ENCODE data around the gene NUCKS1. TPM values are rescaled to one million over a fixed set of nuclear protein-coding genes. Genes with fewer than 3 reads are reported as not detected.
"Not testable (repeated sequence)": the region's sequence is repeated elsewhere in the genome, so short reads cannot be mapped to it uniquely, and the experiment has no call there.

The NUCKS1 gene
- total RNA-seq, 1 donor from 2014 or later, result 152 TPM

DNA sequence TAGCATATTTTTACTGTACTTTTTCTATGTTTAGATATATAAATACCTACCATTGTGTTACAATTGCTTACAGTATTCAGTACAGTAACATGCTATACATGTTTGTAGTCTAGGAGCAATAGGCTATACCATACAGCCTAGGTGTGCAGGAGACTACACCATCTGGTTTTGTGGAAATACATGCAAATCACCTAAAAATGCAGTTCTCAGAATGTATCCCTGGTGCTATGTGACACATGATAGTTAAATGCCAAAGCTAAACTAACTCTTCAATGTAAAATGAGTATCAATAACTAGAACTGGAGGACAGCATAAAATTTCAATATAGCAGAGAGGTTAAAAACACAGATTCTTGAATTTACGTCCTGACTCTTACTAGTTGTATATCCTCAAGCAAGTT is 14.8 kb downstream of the NUCKS1 start:
- Histone ChIP-seq H3K4me1 (ENCODE audit: control insufficient read depth in 3 of 3, insufficient read depth in 3 of 3, low read length in 3 of 3) (no peaks in the 10 kb centered on the region), H3K27me3 (ENCODE audit: control insufficient read depth in 3 of 3, insufficient read depth in 3 of 3, low read length in 3 of 3) (no peaks in the 10 kb centered on the region), H3K9me3 (ENCODE audit: control insufficient read depth in 3 of 3, low read length in 3 of 3) (no peaks in the 10 kb centered on the region), H3K4me3 (ENCODE audit: low read length in 3 of 3) (no peak overlapping the region), H3K36me3 (ENCODE audit: control insufficient read depth in 3 of 3, insufficient read depth in 3 of 3, low read length in 3 of 3) (no peaks in the 10 kb centered on the region), H3K9ac (ENCODE audit: low read depth in 1 of 3, low read length in 3 of 3) (no peak overlapping the region), H3K27ac (ENCODE audit: low read depth, low read length) (no peak overlapping the region)

DNA sequence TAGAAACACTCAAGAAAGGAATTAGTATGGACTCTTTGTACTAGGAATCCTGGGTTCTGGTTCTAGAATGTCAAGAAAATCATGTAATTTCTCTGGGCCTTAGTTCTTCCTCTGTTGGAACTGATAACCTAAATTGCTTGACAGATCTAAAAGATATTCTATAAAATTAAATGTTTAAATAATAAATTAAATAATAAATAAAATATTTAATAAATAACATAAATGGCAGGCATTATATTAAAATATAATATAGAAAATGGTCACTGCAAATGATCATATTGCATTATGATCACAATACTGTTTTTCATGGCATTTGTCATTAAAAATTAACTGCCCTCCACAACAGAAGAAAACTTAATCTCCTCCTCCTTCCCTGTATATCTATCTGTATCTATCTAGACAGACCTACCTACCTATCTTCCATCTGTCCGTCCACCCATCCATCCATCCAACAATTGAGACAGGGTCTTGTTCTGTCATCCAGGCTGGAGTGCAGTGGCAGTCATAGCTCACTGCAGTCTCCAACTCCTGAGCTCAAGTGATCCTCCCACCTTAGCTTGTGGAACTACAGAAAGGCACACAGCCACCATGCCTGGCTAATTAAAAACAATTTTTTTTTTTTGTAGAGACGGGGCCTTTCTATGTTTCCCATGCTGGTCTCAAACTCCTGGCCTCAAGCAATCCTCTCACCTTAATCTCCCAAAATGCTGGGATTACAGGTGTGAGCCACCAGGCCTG is 16.4 kb downstream of the NUCKS1 start:
- H3K36me3 ChIP-seq (ENCODE audit: control insufficient read depth in 3 of 3, insufficient read depth in 3 of 3, low read length in 3 of 3), result peaks cover 0 to 3% (median 0%) of the 10 kb centered on the region in 3 donors
- no peaks in the 10 kb centered on the region for H3K4me1 ChIP-seq (ENCODE audit: control insufficient read depth in 3 of 3, insufficient read depth in 3 of 3, low read length in 3 of 3)
- H3K9me3 ChIP-seq (ENCODE audit: control insufficient read depth in 3 of 3, low read length in 3 of 3), result no peaks in the 10 kb centered on the region
- no peaks in the 10 kb centered on the region for H3K27me3 ChIP-seq (ENCODE audit: control insufficient read depth in 3 of 3, insufficient read depth in 3 of 3, low read length in 3 of 3)
- no peak overlapping the region for H3K27ac ChIP-seq (ENCODE audit: low read depth, low read length)
- no peak overlapping the region for H3K4me3 ChIP-seq (ENCODE audit: low read length in 3 of 3)
- no peak overlapping the region for H3K9ac ChIP-seq (ENCODE audit: low read depth in 1 of 3, low read length in 3 of 3)

DNA sequence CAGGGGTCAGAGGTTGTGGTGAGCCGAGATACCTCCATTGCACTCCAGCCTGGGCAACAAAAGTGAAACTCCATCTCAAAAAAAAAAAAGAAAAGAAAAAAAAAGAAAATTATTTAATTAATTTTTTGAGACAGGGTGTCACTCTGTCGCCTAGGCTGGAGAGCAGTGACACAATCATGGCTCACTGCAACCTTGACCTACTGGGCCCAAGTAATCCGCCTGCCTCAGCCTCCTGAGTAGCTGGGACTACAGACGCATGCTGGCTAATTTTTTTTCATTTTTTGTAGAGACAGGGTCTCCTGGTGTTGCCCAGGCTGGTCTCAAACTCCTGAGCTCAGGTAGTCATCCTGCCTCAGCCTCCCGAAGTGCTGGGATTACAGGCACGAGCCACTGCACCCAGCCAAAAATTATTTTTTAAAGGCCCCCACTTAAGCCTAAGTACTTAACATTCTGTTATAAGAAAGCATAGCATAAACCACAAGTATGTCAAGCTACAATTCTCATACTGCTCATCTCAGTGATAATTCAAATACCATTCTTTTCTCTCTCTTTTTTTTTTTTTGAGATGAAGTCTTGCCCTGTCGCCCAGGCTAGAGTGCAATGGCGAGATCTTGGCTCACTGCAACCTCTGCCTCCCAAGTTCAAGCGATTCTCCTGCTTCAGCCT is 19.9 kb downstream of the NUCKS1 start:
- no peaks in the 10 kb centered on the region for H3K27me3 ChIP-seq (ENCODE audit: control insufficient read depth in 3 of 3, insufficient read depth in 3 of 3, low read length in 3 of 3)
- H3K4me1 ChIP-seq (ENCODE audit: control insufficient read depth in 3 of 3, insufficient read depth in 3 of 3, low read length in 3 of 3), result peaks cover 0 to 2% (median 0%) of the 10 kb centered on the region in 3 donors
- H3K27ac ChIP-seq (ENCODE audit: low read depth, low read length), result no peak overlapping the region
- peaks cover 0 to 17% (median 15%) of the 10 kb centered on the region in 3 donors for H3K36me3 ChIP-seq (ENCODE audit: control insufficient read depth in 3 of 3, insufficient read depth in 3 of 3, low read length in 3 of 3)
- H3K9ac ChIP-seq (ENCODE audit: low read depth in 1 of 3, low read length in 3 of 3), result no peak overlapping the region
- H3K4me3 ChIP-seq (ENCODE audit: low read length in 3 of 3), result no peak overlapping the region
- no peaks in the 10 kb centered on the region for H3K9me3 ChIP-seq (ENCODE audit: control insufficient read depth in 3 of 3, low read length in 3 of 3)

DNA sequence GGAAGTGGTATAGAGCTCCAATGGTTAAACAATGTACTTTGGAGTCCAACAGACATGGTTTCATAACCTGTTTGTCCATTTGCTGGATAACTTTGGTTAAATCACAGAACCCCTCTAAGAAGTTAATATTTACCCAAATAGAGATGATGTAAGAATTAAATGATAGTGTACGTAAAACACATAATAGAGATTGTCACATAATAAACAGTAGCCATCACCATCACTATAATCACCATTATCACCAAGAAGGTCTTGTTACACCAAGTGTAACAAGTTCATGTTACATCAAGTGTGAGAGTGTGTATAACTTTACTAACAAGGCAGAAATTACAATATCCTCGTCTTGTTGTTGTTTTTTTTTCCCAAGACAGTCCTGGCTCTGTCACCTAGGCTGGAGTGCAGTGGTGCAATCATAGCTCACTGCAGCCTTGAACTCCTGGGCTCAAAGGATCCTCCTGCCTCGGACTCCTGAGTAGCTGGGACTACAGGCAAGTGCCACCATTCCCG is 23.3 kb downstream of the NUCKS1 start:
- H3K36me3 ChIP-seq (ENCODE audit: control insufficient read depth in 3 of 3, insufficient read depth in 3 of 3, low read length in 3 of 3), result peaks cover 4 to 25% (median 20%) of the 10 kb centered on the region in 3 donors

DNA sequence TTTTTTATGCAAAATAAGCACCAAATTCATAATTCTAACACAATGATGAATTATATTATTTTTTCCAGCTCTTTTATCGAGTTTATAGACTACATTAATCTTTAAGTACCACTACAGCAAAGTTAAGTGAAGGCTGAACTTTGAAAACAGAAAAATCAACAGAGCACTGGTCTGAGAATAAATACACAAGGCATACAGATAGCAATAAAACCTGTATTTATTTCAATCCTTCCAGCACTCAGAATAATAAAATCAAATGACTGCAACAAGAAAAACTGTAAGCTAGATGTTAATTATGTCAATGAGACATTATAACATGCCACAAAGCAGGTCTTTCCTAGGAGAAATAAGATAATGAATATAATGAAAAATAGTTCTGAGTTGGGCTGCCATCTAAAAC is 24.5 kb downstream of the NUCKS1 start:
- no peaks in the 10 kb centered on the region for H3K9me3 ChIP-seq (ENCODE audit: control insufficient read depth in 3 of 3, low read length in 3 of 3)
- H3K9ac ChIP-seq (ENCODE audit: low read depth in 1 of 3, low read length in 3 of 3), result no peak overlapping the region
- no peak overlapping the region for H3K4me3 ChIP-seq (ENCODE audit: low read length in 3 of 3)
- H3K27ac ChIP-seq (ENCODE audit: low read depth, low read length), result no peak overlapping the region
- peaks cover 0 to 2% (median 0%) of the 10 kb centered on the region in 3 donors for H3K4me1 ChIP-seq (ENCODE audit: control insufficient read depth in 3 of 3, insufficient read depth in 3 of 3, low read length in 3 of 3)
- H3K36me3 ChIP-seq (ENCODE audit: control insufficient read depth in 3 of 3, insufficient read depth in 3 of 3, low read length in 3 of 3), result peaks cover 8 to 29% (median 28%) of the 10 kb centered on the region in 3 donors
- H3K27me3 ChIP-seq (ENCODE audit: control insufficient read depth in 3 of 3, insufficient read depth in 3 of 3, low read length in 3 of 3), result no peaks in the 10 kb centered on the region

More for the DNA sequence above, 23.3 kb downstream of the NUCKS1 start:
- H3K27me3 ChIP-seq (ENCODE audit: control insufficient read depth in 3 of 3, insufficient read depth in 3 of 3, low read length in 3 of 3), result no peaks in the 10 kb centered on the region
- H3K4me1 ChIP-seq (ENCODE audit: control insufficient read depth in 3 of 3, insufficient read depth in 3 of 3, low read length in 3 of 3), result peaks cover 0 to 2% (median 0%) of the 10 kb centered on the region in 3 donors
- H3K4me3 ChIP-seq (ENCODE audit: low read length in 3 of 3), result no peak overlapping the region
- no peak overlapping the region for H3K27ac ChIP-seq (ENCODE audit: low read depth, low read length)
- H3K9me3 ChIP-seq (ENCODE audit: control insufficient read depth in 3 of 3, low read length in 3 of 3), result no peaks in the 10 kb centered on the region
- H3K9ac ChIP-seq (ENCODE audit: low read depth in 1 of 3, low read length in 3 of 3), result no peak overlapping the region

DNA sequence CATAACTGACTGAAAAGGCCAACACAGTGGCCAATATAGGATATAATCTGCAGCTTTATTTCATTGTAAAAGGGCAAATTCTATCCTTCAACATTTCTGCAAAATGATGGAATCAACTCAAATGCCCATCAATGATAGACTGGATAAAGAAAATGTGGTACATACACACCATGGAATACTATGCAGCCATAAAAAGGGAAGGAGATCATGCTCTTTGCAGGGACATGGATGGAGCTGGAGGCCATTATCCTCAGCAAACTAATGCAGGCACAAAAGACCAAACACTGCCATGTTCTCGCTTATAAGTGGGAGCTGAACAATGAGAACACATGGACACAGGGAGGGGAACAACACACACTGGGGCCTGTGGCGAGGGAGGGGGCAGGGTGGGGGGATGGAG is 29.2 kb downstream of the NUCKS1 start:
- H3K4me1 ChIP-seq (ENCODE audit: control insufficient read depth in 3 of 3, insufficient read depth in 3 of 3, low read length in 3 of 3); H3K9ac ChIP-seq (ENCODE audit: low read depth in 1 of 3, low read length in 3 of 3); H3K4me3 ChIP-seq (ENCODE audit: low read length in 3 of 3); H3K27me3 ChIP-seq (ENCODE audit: control insufficient read depth in 3 of 3, insufficient read depth in 3 of 3, low read length in 3 of 3); H3K27ac ChIP-seq (ENCODE audit: low read depth, low read length); H3K9me3 ChIP-seq (ENCODE audit: control insufficient read depth in 3 of 3, low read length in 3 of 3): not testable (repeated sequence)
- peaks cover 28 to 54% (median 53%) of the 10 kb centered on the region in 3 donors for H3K36me3 ChIP-seq (ENCODE audit: control insufficient read depth in 3 of 3, insufficient read depth in 3 of 3, low read length in 3 of 3)

DNA sequence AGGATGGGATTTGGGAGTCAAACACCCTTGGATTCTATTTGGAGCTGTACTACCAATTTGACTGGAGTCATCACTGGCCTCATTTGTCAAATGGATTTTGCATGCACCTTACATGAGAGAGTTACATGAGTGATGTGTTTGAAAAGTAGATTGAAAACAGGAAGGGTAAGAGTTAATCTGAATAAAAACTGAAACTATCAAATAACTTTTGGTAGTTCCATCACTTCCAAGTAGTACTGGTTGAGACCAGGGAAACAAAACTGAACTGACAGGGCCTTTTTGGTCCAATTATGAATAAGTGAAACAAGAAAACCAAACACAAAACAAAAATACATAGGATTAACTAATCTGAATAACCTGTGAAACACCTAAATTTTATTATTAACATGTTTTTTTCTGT is 30.2 kb downstream of the NUCKS1 start:
- H3K9me3 ChIP-seq (ENCODE audit: control insufficient read depth in 3 of 3, low read length in 3 of 3), result no peaks in the 10 kb centered on the region
- peaks cover 33 to 60% (median 56%) of the 10 kb centered on the region in 3 donors for H3K36me3 ChIP-seq (ENCODE audit: control insufficient read depth in 3 of 3, insufficient read depth in 3 of 3, low read length in 3 of 3)

DNA sequence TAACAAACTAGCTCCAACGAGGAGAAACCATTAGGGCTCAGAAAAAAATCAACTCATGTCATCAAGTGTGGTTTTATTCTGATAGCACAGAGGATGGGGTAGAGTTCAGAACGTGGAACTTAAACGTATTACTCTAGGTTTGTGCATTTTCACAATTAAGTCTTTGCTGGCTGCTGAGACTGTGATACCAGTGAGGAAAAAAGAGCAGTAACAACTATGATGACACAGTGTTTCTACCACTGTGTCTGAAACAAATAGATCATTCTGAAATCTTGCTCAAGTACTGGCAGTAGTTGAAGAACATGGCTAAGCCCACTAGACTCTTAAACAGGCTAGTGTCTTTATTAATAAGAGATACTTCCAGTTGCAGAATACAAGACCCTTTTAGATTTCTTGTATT is 31.0 kb downstream of the NUCKS1 start:
- Histone ChIP-seq H3K27me3 (ENCODE audit: control insufficient read depth in 3 of 3, insufficient read depth in 3 of 3, low read length in 3 of 3) (no peaks in the 10 kb centered on the region), H3K36me3 (ENCODE audit: control insufficient read depth in 3 of 3, insufficient read depth in 3 of 3, low read length in 3 of 3) (peaks cover 33 to 60% (median 56%) of the 10 kb centered on the region in 3 donors), H3K27ac (ENCODE audit: low read depth, low read length) (no peak overlapping the region), H3K4me1 (ENCODE audit: control insufficient read depth in 3 of 3, insufficient read depth in 3 of 3, low read length in 3 of 3) (no peaks in the 10 kb centered on the region), H3K9me3 (ENCODE audit: control insufficient read depth in 3 of 3, low read length in 3 of 3) (no peaks in the 10 kb centered on the region), H3K9ac (ENCODE audit: low read depth in 1 of 3, low read length in 3 of 3) (no peak overlapping the region), H3K4me3 (ENCODE audit: low read length in 3 of 3) (no peak overlapping the region)

More for the DNA sequence above, 30.2 kb downstream of the NUCKS1 start:
- no peaks in the 10 kb centered on the region for H3K4me1 ChIP-seq (ENCODE audit: control insufficient read depth in 3 of 3, insufficient read depth in 3 of 3, low read length in 3 of 3)
- no peaks in the 10 kb centered on the region for H3K27me3 ChIP-seq (ENCODE audit: control insufficient read depth in 3 of 3, insufficient read depth in 3 of 3, low read length in 3 of 3)
- no peak overlapping the region for H3K9ac ChIP-seq (ENCODE audit: low read depth in 1 of 3, low read length in 3 of 3)
- H3K4me3 ChIP-seq (ENCODE audit: low read length in 3 of 3), result no peak overlapping the region
- no peak overlapping the region for H3K27ac ChIP-seq (ENCODE audit: low read depth, low read length)

DNA sequence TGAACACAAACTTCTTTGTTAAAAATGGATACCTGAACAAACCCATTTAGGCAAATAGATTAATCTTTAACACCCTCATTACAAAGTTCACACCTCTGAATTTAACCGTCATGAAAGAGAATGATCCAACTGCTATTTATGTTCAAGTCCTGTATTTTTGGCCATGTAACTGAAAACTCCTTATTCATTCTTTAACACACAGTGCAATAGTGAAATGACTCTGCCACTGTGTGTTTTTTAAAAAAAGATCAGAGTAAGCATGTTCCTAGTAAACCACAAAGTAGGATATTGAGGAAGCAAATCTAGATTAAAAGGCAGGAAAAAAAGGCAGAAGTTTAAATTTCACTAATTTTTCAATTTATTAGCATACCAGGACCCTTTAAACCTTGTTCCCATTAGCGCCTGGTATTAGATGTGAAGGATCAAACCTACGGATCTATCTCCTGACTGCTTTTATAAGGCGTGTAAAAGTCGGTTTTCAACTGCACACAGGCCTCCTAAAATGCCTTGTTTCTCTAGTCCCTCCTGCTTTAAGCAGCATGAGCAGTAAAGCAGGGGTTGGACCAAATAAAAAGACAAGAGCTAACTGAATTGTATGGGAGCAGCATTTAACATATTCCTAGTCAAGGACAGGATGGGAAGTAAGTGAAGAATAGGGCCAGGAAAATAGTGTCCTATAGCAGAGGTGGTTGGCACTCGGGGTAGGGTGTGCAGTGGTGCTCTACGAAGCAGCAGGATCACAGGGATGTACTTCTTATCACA is 33.4 kb downstream of the NUCKS1 start:
- H3K4me1 ChIP-seq (ENCODE audit: control insufficient read depth in 3 of 3, insufficient read depth in 3 of 3, low read length in 3 of 3), result no peaks in the 10 kb centered on the region
- H3K4me3 ChIP-seq (ENCODE audit: low read length in 3 of 3), result no peak overlapping the region
- peaks cover 29 to 54% (median 47%) of the 10 kb centered on the region in 3 donors for H3K36me3 ChIP-seq (ENCODE audit: control insufficient read depth in 3 of 3, insufficient read depth in 3 of 3, low read length in 3 of 3)
- no peaks in the 10 kb centered on the region for H3K27me3 ChIP-seq (ENCODE audit: control insufficient read depth in 3 of 3, insufficient read depth in 3 of 3, low read length in 3 of 3)
- H3K9me3 ChIP-seq (ENCODE audit: control insufficient read depth in 3 of 3, low read length in 3 of 3), result no peaks in the 10 kb centered on the region
- no peak overlapping the region for H3K9ac ChIP-seq (ENCODE audit: low read depth in 1 of 3, low read length in 3 of 3)
- H3K27ac ChIP-seq (ENCODE audit: low read depth, low read length), result no peak overlapping the region

All from skeletal muscle tissue (tissue), 4 donors.